Tongue (tissue), 2 donors: ENCODE data around the gene METTL1. TPM values are rescaled to one million over a fixed set of nuclear protein-coding genes. Genes with fewer than 3 reads are reported as not detected.

ENCODE experiments used
- DNase-seq: peaks from one replicate; pipeline ENCODE4 v3.0.0-alpha.2; 2015
- total RNA-seq: library from RNA; depleted of rRNA; stranded (reverse); fragments of >200 nt; gene quantifications from one replicate; pipeline ENCODE4 v1.2.3, GENCODE V29; 2014

Gene METTL1
- total RNA-seq, 1 donor from 2014 or later: 6.9 TPM

GRCh38 chr12:57737467-57738460 lies 34.1 kb downstream of the METTL1 start:
- peak; percentile 66 for DNase-seq

GRCh38 chr12:57736741-57737466 lies 35.0 kb downstream of the METTL1 start:
- DNase-seq: no peak

- DNase-seq: peak; percentile 77
These were observed 35.8 kb downstream of the METTL1 start for GRCh38 chr12:57735952-57736740.

GRCh38 chr12:57735198-57735855 lies 36.6 kb downstream of the METTL1 start:
- DNase-seq: peak; percentile 96

- DNase-seq: peak; percentile 67
These were observed 37.3 kb downstream of the METTL1 start for GRCh38 chr12:57734591-57734990.

GRCh38 chr12:57733928-57734327 lies 38.0 kb downstream of the METTL1 start:
- DNase-seq: no peak

GRCh38 chr12:57732726-57733593 lies 38.9 kb downstream of the METTL1 start:
- DNase-seq: no peak

- DNase-seq: no peak
These were observed 39.6 kb downstream of the METTL1 start for GRCh38 chr12:57732270-57732669.

- no peak for DNase-seq
These were observed 40.4 kb downstream of the METTL1 start for GRCh38 chr12:57731411-57732080.

GRCh38 chr12:57730336-57731067 lies 41.4 kb downstream of the METTL1 start:
- no peak for DNase-seq

GRCh38 chr12:57729321-57729844 lies 42.5 kb downstream of the METTL1 start:
- no peak for DNase-seq

- DNase-seq: peak; percentile 30
These were observed 44.0 kb downstream of the METTL1 start for GRCh38 chr12:57727758-57728395.

- peak; percentile 68 for DNase-seq
These were observed 44.8 kb downstream of the METTL1 start for GRCh38 chr12:57726884-57727757.

GRCh38 chr12:57726151-57726883 lies 45.6 kb downstream of the METTL1 start:
- peak; percentile 92 for DNase-seq

- no peak for DNase-seq
These were observed 46.1 kb downstream of the METTL1 start for GRCh38 chr12:57725851-57726150.

- DNase-seq: no peak
These were observed 46.8 kb downstream of the METTL1 start for GRCh38 chr12:57724936-57725740.
